ENCODE data around the gene NGF.

Gene NGF

GRCh38 chr1:115237507-115237906, 100.5 kb downstream of the NGF start:
- peak; percentile 53 for DNase-seq (ENCODE audit: low read depth)

GRCh38 chr1:115237023-115237422, 101.0 kb downstream of the NGF start:
- DNase-seq (ENCODE audit: low read depth): peak; percentile 24
